ENCODE measurements around the gene PGD.
"Not testable (repeated sequence)": the region's sequence is repeated elsewhere in the genome, so short reads cannot be mapped to it uniquely, and the experiment has no call there.

Gene PGD

DNA sequence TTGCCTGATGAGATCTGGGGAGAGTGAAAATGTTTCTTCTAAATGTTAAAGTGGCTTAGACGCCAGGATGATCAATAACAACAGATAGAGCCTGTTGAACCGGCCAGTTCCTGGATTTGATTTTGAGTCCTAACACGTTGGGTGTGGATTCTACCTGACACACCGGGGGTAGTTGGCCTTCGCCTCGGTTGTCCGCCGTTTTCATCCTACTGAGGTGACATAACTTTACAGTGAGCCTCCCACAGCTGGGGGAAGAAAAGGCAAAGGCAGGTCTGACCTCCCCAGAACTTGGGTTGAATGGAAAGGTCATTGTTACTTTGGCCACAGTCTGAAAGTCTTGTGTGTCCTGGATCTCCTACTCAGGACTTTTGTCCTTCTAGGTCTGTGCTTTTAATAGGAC, 1.1 kb downstream of the PGD start:
- no peak for DNase-seq

DNA sequence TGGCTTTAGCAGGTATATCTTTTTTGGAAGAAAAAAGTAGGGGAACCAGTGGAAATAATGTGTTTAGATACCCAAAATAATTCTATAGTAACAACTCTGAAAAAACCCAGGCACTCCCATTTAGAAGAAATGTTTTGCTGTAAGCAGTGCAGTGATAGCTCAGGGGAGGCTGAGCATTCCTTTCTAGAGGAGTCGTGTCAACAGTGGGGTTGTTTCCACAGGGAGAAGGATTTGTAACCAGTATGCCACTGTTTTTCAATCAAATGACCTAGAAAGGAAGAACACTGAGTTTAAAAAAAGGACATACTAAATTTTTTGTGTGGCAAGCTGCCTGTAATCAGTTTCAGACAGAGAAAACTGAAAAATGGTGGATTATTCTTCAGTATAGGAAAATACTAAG, 2.4 kb downstream of the PGD start:
- DNase-seq, result no peak

DNA sequence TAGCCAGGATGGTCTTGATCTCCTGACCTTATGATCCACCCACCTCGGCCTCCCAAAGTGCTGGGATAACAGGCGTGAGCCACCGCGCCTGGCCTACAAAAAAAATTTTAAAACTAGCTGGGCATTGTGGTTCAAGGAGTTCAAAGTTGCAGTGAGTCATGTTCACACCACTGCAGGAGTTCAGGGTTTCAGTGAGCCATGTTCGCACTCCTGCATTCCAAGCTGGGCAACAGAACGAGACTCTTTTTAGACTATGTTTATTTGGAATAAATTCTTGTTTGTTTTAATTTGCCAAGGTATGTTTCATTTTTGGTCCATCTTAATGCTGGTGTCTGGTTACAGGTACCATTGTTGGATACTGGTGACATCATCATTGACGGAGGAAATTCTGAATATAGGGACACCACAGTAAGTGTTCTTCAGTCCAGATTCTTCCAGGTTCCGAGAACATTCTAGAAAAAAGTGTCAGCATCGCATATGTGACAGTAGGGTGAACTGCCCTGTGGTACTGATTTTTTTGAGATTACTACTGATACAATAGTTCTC, 3.9 kb downstream of the PGD start:
- DNase-seq, result no peak

DNA sequence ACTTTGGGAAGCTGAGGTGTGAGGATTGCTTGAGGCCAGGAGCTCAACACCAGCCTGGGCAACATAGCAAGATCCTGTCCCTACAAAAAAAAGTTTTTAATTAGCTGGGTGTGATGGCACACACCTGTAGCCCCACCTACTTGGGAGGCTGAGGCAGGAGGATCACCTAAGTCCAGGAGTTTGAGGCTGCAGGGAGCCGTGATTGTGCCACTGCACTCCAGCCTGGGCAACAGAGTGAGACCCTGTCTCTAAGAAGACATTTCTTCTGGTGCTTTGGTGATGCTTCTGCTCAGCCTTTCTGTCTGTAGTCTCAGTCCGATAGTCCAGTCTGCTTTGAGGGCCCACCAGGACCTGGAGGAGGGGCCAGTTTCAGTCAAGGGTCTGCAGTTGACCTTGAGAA, 8.3 kb downstream of the PGD start:
- no peak for DNase-seq

DNA sequence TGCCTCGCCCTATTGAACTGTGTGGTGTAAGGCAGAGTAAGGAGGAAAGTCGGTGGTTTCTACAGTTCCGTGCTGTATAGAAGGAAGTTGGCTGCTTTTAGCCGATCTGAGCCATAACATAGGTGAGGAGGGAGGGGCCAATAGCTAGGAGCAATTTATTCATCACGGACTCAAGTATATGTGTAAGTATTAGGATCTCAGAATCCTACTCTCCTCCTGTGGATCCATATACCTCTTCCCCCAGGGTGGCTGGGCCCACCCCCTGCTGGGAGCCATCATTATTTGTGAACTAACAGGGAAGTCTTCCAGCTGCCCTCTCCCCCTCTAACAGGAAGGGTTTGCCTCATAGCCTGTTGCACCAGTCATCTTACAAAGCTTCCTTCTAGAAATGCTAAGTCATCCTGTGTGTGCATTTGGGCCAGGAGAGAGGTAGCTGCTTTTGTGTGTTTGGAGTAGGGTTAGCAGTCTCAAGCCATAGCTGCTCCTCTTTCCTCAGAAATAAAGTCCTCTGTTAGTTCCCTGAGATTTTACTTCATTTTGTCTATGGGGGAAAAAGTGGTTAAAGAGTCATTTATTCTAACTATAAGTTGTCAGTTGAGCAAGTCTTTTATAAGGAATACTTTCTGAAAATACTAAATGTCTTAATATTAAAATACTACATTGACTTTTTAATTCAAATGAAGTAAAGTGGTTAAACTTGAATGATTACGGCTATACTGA, 16.5 kb downstream of the PGD start:
- no peak for DNase-seq

DNA sequence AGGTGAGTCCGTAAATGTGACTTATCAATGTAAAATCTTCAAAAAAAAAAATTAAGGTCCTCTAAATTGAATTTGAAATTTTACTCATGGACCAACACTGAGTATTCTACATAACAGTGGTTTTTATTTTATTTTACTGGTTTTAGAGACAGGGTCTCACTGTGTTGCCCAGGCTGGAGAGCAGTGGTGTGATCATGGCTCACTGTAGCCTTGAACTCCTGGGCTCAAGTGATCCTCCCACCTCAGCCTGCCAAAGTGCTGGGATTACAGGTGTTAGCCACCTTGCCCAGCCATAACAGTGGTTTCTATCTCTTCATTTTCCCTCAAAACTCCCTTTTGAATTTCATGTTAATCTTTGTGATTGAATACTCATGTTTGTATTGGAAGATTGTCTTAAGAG, 17.1 kb downstream of the PGD start:
- DNase-seq, result not testable (repeated sequence)

DNA sequence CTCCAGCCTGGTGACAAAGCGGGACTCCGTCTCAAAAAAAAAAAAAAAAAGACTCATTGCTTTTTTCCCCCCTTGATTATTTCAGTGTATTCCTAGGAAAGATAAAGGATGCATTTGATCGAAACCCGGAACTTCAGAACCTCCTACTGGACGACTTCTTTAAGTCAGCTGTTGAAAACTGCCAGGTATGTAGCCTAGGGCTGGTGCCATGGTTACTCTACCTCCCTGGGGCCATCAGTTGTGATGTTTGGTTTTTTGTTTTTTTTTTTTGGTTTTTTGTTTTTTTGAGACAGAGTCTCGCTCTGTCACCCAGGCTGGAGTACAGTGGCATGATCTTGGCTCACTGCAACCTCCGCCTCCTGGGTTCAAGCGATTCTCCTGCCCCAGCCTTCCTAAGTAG, 19.9 kb downstream of the PGD start:
- DNase-seq, result not testable (repeated sequence)

DNA sequence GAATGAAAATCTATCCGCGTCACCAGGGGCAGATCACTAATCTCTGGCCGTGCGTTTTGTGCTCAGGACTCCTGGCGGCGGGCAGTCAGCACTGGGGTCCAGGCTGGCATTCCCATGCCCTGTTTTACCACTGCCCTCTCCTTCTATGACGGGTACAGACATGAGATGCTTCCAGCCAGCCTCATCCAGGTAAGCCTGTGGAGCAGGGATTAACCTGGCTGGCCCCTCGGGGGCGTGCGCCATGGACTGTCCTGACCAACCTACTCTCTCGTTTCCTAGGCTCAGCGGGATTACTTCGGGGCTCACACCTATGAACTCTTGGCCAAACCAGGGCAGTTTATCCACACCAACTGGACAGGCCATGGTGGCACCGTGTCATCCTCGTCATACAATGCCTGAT, 20.5 kb downstream of the PGD start:
- DNase-seq, result no peak

- DNase-seq, result no peak
Measured at GRCh38 chr1:10421637-10422036, 22.8 kb downstream of the PGD start.

GRCh38 chr1:10424034-10424433, 25.2 kb downstream of the PGD start:
- DNase-seq, result no peak

- no peak for DNase-seq
Measured at GRCh38 chr1:10424651-10425050, 25.8 kb downstream of the PGD start.

DNA sequence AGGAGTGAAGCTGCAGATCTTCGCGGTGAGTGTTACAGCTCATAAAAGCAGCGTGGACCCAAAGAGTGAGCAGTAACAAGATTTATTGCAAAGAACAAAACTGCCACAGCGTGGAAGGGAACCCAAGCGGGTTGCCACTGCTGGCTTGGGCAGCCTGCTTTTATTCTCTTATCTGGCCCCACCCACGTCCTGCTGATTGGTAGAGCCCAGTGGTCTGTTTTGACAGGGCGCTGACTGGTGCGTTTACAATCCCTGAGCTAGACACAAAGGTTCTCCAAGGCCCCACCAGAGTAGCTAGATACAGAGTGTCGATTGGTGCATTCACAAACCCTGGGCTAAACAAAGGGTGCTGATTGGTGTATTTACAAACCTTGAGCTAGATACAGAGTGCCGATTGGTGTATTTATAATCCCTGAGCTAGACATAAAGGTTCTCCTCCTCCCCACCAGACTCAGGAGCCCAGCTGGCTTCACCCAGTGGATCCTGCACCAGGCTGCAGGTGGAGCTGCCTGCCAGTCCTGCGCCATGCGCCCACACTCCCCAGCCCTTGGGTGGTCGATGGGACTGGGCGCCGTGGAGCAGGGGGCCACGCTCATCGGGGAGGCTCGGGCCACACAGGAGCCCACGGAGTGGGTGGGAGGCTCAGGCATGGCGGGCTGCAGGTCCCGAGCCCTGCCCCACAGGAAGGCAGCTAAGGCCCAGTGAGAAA, 27.1 kb downstream of the PGD start:
- DNase-seq, result not testable (repeated sequence)

DNA sequence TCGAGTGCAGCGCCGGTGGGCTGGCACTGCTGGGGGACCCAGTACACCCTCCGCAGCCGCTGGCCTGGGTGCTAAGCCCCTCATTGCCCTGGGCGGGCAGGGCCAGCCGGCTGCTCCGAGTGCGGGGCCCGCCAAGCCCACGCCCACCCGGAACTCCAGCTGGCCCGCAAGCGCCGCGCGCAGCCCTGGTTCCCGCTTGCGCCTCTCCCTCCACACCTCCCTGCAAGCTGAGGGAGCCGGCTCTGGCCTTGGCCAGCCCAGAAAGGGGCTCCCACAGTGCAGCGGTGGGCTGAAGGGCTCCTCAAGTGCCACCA, 27.6 kb downstream of the PGD start:
- not testable (repeated sequence) for DNase-seq

- no peak for DNase-seq
Measured at GRCh38 chr1:10428984-10429383, 30.1 kb downstream of the PGD start.

- DNase-seq, result no peak
Measured at GRCh38 chr1:10429868-10430215, 31.0 kb downstream of the PGD start.

- peak; percentile 95 for DNase-seq
Measured at GRCh38 chr1:10430216-10431069, 31.6 kb downstream of the PGD start, which contains the start of gene CENPS. Gene CENPS, plus strand, starts transcription at chr1:10430433. Its CDS starts 85 bp downstream, at chr1:10430518.

DNA sequence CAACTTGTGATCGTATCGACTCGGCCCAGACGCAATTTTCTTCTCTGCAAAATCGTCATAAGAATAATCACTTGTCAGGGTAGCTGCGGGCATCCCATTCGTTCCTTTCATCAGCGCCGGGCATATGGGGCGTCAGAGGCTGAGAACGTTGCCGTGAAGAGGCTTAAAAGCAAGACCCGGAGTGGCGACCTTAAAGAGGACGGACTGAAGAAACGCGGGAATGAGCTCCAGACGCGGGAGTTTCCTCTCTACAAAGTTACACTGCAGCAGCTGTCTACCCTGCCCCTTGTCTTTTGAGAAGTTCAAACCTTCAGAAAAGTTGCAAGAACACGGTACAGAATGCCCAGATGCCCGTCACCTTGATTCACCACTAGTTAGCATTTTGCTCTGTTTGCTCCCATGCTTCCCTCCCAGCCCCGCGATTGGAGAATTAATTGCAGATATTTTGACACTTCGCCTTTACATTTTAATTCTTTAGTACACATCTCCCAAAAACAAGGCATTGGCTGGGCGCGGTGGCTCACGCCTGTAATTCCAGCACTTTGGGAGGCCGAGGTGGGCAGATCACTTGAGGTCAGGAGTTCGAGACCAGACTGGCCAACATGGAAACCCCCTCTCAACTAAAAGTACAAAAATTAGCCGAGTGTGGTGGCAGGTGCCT, 32.3 kb downstream of the PGD start:
- peak; percentile 53 for DNase-seq

GRCh38 chr1:10432910-10433700, 34.2 kb downstream of the PGD start:
- DNase-seq, result no peak

DNA sequence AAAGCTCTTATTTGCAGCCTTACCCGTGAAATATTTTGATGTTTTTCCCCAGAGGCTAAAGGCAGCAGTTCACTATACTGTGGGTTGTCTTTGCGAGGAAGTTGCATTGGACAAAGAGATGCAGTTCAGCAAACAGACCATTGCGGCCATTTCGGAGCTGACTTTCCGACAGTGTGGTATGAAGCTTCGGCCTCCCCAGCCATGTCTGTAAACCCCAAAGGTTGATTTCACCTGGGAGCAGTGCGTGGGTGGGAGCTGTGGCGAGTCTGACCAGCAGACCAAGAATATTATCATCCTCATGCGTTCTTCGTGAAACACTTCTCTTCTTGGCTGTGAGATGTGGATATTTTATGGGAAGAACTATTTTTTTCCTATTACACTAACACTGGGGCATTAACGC, 34.9 kb downstream of the PGD start:
- DNase-seq, result no peak

DNA sequence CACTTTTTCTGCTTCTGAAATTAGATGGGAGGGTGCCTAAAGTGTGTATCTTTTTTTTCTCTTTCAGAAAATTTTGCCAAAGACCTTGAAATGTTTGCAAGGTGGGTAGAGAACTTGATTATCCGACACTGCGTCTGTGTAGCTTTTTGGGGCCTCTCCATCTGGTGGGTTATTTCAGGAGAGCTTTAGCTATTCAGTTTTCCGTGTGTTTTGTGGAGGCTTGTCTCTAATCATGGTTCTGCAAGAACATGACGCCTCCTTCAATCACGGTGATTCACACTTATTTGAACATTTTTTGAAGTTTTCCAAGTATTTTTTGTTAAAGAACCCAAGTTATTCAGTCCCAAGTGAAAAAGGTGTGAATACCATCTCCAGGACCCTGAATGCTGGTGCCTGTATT, 35.7 kb downstream of the PGD start:
- no peak for DNase-seq

- DNase-seq, result no peak
Measured at GRCh38 chr1:10437052-10437451, 38.2 kb downstream of the PGD start.

DNA sequence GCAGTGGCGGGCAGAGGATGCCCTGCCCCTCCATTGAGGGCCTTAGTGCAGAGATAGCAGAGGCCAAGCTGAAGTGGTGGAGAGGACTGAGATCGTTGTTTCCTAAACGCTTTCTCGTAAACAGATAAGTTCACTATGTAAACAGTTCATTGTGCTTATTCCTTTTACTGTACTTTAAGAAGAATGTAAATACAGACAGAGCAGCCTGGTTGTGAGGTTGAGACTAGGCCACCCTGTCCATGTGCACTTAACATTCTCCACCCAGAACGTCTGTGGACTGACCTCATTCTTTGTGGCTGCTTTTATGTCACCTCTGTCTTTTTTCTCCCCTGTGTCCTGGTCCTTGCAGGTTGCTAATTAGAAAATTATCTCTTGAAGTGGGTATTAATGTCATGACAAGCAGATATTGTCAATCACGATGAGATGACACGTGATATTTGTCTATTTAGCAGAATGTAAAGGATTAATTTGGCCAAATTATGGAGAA, 39.9 kb downstream of the PGD start:
- no peak for DNase-seq

Measured in RPMI8226 (cell line).